SH-SY5Y (cell line): ENCODE results near the gene ADAMTS2.

Experiments used
- GATA2 ChIP-seq: IDR thresholded peaks from 2 replicates; pipeline ENCODE4 v1.6.1; 2011; ENCODE audit warnings: mild to moderate bottlenecking, low read depth, low read length
- GATA3 ChIP-seq: IDR thresholded peaks from 2 replicates; pipeline ENCODE4 v1.6.1; 2011; ENCODE audit warnings: low read depth, mild to moderate bottlenecking, low read length, moderate library complexity

- TF ChIP-seq GATA3 (no peak), GATA2 (no peak)
Measured at GRCh38 chr5:179227580-179228311, 117.5 kb downstream of the ADAMTS2 start.
